ENCODE data around the gene PCDHGA7.
"Not testable (repeated sequence)": the region's sequence is repeated elsewhere in the genome, so short reads cannot be mapped to it uniquely, and the experiment has no call there.

PCDHGA7 gene

DNA sequence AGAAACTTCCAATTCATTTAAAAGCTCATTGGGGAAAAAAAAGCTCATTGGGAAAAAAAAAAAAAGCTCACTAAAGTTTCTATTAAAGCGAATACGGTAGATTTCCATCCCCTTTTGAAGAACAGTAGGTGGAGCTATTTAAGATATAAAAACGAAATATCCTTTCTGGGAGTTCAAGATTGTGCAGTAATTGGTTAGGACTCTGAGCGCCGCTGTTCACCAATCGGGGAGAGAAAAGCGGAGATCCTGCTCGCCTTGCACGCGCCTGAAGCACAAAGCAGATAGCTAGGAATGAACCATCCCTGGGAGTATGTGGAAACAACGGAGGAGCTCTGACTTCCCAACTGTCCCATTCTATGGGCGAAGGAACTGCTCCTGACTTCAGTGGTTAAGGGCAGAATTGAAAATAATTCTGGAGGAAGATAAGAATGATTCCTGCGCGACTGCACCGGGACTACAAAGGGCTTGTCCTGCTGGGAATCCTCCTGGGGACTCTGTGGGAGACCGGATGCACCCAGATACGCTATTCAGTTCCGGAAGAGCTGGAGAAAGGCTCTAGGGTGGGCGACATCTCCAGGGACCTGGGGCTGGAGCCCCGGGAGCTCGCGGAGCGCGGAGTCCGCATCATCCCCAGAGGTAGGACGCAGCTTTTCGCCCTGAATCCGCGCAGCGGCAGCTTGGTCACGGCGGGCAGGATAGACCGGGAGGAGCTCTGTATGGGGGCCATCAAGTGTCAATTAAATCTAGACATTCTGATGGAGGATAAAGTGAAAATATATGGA lies 48.0 kb downstream of the PCDHGA7 start, which contains the start of gene PCDHGA12:
TSS of gene PCDHGA12 (plus strand) at position 176 of the 782 bp plus-strand sequence. CDS start at position 429, 253 bp downstream.
- peak; percentile 68 for DNase-seq (ENCODE audit: low read depth)

DNA sequence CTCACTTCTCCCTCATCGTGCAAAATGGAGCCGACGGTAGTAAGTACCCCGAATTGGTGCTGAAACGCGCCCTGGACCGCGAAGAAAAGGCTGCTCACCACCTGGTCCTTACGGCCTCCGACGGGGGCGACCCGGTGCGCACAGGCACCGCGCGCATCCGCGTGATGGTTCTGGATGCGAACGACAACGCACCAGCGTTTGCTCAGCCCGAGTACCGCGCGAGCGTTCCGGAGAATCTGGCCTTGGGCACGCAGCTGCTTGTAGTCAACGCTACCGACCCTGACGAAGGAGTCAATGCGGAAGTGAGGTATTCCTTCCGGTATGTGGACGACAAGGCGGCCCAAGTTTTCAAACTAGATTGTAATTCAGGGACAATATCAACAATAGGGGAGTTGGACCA lies 48.7 kb downstream of the PCDHGA7 start:
- DNase-seq (ENCODE audit: low read depth), result no peak

GRCh38 chr5:141432308-141432707 lies 49.8 kb downstream of the PCDHGA7 start:
- not testable (repeated sequence) for DNase-seq (ENCODE audit: low read depth)

DNA sequence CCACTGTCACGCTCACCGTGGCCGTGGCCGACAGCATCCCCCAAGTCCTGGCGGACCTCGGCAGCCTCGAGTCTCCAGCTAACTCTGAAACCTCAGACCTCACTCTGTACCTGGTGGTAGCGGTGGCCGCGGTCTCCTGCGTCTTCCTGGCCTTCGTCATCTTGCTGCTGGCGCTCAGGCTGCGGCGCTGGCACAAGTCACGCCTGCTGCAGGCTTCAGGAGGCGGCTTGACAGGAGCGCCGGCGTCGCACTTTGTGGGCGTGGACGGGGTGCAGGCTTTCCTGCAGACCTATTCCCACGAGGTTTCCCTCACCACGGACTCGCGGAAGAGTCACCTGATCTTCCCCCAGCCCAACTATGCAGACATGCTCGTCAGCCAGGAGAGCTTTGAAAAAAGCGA lies 50.2 kb downstream of the PCDHGA7 start:
- DNase-seq (ENCODE audit: low read depth), result not testable (repeated sequence)

GRCh38 chr5:141434006-141434405 lies 51.5 kb downstream of the PCDHGA7 start:
- no peak for DNase-seq (ENCODE audit: low read depth)
